Parathyroid adenoma (tissue), 2 donors: ENCODE data around the gene CCL1.
"Not testable (repeated sequence)": the region's sequence is repeated elsewhere in the genome, so short reads cannot be mapped to it uniquely, and the experiment has no call there.

Experiments used
- H2AFZ ChIP-seq: fragments of 300-600 bp; sonication (generic); one replicate; pipeline ENCODE4 v1.7.0; 2017; ENCODE audit warnings: antibody characterized with exemption, mild to moderate bottlenecking
- H3K27ac ChIP-seq: fragments of 300-600 bp; sonication (generic); one replicate; pipeline ENCODE4 v1.7.0; 2017
- H3K27me3 ChIP-seq: fragments of 300-600 bp; sonication (generic); one replicate; pipeline ENCODE4 v1.7.0; 2017; ENCODE audit warnings: low read length; ENCODE audit not compliant: control insufficient read depth, insufficient read depth
- H3K36me3 ChIP-seq: fragments of 300-600 bp; sonication (generic); one replicate; pipeline ENCODE4 v1.7.0; 2017; ENCODE audit warnings: low read length; ENCODE audit not compliant: control insufficient read depth, insufficient read depth
- H3K4me1 ChIP-seq: fragments of 300-600 bp; sonication (generic); one replicate; pipeline ENCODE4 v1.7.0; 2017; ENCODE audit warnings: control low read depth
- H3K4me2 ChIP-seq: fragments of 300-600 bp; sonication (generic); one replicate; pipeline ENCODE4 v1.7.0; 2017; ENCODE audit warnings: low read length
- H3K4me3 ChIP-seq: fragments of 300-600 bp; sonication (generic); one replicate; pipeline ENCODE4 v1.7.0; 2017; ENCODE audit warnings: low read depth, low read length
- H3K79me2 ChIP-seq: fragments of 300-600 bp; sonication (generic); one replicate; pipeline ENCODE4 v1.7.0; 2017; ENCODE audit warnings: control low read depth
- H3K9ac ChIP-seq: fragments of 300-600 bp; sonication (generic); one replicate; pipeline ENCODE4 v1.7.0; 2017; ENCODE audit warnings: mild to moderate bottlenecking
- H3K9me3 ChIP-seq: fragments of 300-600 bp; sonication (generic); one replicate; pipeline ENCODE4 v1.7.0; 2017; ENCODE audit warnings: low read length; ENCODE audit not compliant: control insufficient read depth
- CTCF ChIP-seq: fragments of 300-600 bp; sonication (generic); IDR thresholded peaks from one replicate; pipeline ENCODE4 v1.7.0; 2017; ENCODE audit warnings: antibody characterized with exemption, mild to moderate bottlenecking
- donor health status: primary hyperparathyroidism.

Gene CCL1

DNA sequence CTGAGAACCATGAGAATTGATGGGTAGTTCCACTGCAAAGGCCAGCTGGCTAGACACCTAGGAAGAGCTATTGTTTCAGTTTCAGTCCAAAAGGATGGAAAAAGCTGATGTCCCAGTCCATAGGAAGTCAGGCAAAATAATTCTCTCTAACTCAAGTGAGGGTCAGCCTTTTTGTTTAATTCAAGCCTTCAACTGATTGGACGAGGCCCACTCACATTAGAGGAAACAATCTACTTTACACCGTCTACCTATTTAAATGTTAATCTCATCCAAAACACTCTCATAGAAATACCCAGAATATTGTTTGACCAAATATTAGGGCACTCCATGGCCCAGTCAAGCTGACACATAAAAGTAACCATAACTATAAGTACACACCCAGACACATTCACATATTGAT lies 21.1 kb downstream of the CCL1 start:
- H2AFZ ChIP-seq: no peak overlapping the region
- no peak overlapping the region for H3K4me2 ChIP-seq
- H3K4me3 ChIP-seq: no peak overlapping the region
- no peaks in the 10 kb centered on the region for H3K79me2 ChIP-seq
- no peak for TF ChIP-seq CTCF
- no peaks in the 10 kb centered on the region for H3K4me1 ChIP-seq
- H3K9me3 ChIP-seq: no peaks in the 10 kb centered on the region
- H3K36me3 ChIP-seq: no peaks in the 10 kb centered on the region
- H3K9ac ChIP-seq: no peak overlapping the region
- no peak overlapping the region for H3K27ac ChIP-seq
- H3K27me3 ChIP-seq: no peaks in the 10 kb centered on the region

DNA sequence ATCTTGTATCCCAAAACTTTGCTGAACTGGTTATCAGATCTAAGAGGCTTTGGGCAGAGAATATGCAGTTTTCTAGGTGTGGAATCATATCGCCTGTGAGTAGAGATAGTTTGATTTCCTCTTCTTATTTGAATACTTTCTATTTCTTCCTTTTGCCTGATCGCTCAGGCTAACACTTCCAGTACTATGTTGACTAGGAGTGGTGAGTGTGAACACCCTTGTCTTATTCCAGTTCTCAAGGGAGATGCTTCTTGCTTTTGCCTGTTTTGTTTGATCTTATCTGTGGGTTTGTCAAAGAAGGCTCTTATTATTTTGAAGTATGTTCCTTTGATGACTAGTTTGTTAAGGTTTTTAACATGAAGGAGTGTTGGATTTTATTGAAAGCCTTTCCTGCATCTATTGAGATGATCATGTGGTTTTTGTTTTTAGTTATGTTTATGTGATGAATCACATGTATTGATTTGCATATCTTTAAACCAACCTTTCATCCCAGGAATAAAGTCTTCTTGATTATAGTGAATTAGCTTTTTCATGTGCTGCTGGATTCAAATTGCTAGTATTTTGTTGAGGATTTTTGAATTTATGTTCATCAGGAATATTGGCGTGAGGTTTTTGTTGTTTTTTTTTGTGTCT lies 23.8 kb downstream of the CCL1 start:
- H3K36me3 ChIP-seq: no peaks in the 10 kb centered on the region
- no peaks in the 10 kb centered on the region for H3K79me2 ChIP-seq
- no peak overlapping the region for H3K9ac ChIP-seq
- no peaks in the 10 kb centered on the region for H3K4me1 ChIP-seq
- no peak overlapping the region for H3K4me3 ChIP-seq
- H3K4me2 ChIP-seq: no peak overlapping the region
- H3K9me3 ChIP-seq: no peaks in the 10 kb centered on the region
- no peak overlapping the region for H2AFZ ChIP-seq
- no peaks in the 10 kb centered on the region for H3K27me3 ChIP-seq
- no peak for TF ChIP-seq CTCF
- no peak overlapping the region for H3K27ac ChIP-seq

DNA sequence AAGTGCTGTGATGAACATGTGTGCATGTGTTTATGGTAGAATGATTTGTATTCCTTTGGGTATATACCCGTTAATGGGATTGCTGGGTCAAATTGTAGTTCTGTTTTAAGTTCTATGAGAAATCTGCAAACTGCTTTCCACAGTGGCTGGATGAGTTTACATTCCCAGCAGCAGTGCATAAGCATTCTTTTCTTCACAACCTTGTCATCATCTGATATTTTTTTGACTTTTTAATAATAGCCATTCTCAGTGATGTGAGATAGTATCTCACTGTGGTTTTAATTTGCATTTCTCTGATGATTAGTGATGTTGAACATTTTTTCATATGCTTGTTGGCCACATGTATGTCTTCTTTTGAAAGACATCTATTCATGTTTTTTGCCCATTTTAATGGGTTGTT lies 25.3 kb downstream of the CCL1 start:
- Histone ChIP-seq H3K4me3 (no peak overlapping the region), H3K4me1 (no peaks in the 10 kb centered on the region), H3K27ac (no peak overlapping the region), H3K9ac (no peak overlapping the region), H3K36me3 (no peaks in the 10 kb centered on the region), H3K27me3 (no peaks in the 10 kb centered on the region), H3K79me2 (no peaks in the 10 kb centered on the region), H3K9me3 (no peaks in the 10 kb centered on the region), H2AFZ (no peak overlapping the region), H3K4me2 (no peak overlapping the region)
- no peak for TF ChIP-seq CTCF

GRCh38 chr17:34327580-34327979 lies 35.5 kb downstream of the CCL1 start:
- not testable (repeated sequence) for H2AFZ ChIP-seq, H3K9me3 ChIP-seq, H3K27me3 ChIP-seq, H3K36me3 ChIP-seq, H3K27ac ChIP-seq, H3K4me1 ChIP-seq, H3K79me2 ChIP-seq, H3K4me2 ChIP-seq, H3K9ac ChIP-seq, H3K4me3 ChIP-seq

GRCh38 chr17:34321964-34322363 lies 41.1 kb downstream of the CCL1 start:
- no peaks in the 10 kb centered on the region for H3K36me3 ChIP-seq
- no peaks in the 10 kb centered on the region for H3K9me3 ChIP-seq
- H3K4me3 ChIP-seq: no peak overlapping the region
- no peaks in the 10 kb centered on the region for H3K4me1 ChIP-seq
- no peak overlapping the region for H3K4me2 ChIP-seq
- no peaks in the 10 kb centered on the region for H3K27me3 ChIP-seq
- no peaks in the 10 kb centered on the region for H3K79me2 ChIP-seq
- no peak for TF ChIP-seq CTCF
- no peak overlapping the region for H2AFZ ChIP-seq
- no peak overlapping the region for H3K27ac ChIP-seq
- no peak overlapping the region for H3K9ac ChIP-seq
